Glomerular endothelial cell (primary cell): ENCODE results near the gene SEMA3A. TPM values are rescaled to one million over a fixed set of nuclear protein-coding genes. Genes with fewer than 3 reads are reported as not detected.

Experiments used
- DNase-seq: peaks from one replicate; pipeline ENCODE4 v3.0.0-alpha.2; 2011; ENCODE audit warnings: low read depth, low spot score; ENCODE audit errors: extremely low read depth
- total RNA-seq: library from RNA; depleted of rRNA; stranded (reverse); fragments of >200 nt; gene quantifications from 2 replicates; pipeline ENCODE4 v1.2.3, GENCODE V29; 2015

The SEMA3A gene
- total RNA-seq, 1 donor from 2014 or later = 7.2 TPM

DNA sequence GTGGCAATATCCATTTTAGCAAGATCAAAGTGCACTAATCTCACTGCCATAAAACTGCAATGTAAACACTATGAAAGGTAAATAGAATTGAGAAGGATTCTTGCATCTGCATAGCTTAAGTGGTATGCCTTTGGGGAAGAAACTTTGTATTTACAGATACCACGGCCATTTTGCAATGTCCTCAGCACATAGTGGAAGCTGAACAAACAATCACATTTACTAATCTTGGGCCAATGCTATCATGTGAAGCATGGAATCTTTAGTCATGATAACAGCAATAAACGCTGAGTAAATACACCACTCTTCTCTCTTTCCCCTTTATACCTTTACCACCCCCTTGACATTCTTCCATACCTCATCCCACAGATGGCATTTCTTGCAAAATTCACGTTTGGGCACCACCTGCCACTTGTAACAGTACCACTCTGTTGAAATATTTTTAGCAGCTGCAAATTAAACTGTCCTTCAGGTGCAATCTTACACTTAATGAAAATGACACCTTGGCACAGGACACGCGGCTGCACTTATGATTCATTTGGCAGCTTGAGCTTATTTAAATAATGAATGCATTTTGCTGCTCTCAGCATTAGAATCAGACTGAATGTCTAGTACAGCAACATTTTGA is 171.8 kb downstream of the SEMA3A start:
- DNase-seq = no peak

DNA sequence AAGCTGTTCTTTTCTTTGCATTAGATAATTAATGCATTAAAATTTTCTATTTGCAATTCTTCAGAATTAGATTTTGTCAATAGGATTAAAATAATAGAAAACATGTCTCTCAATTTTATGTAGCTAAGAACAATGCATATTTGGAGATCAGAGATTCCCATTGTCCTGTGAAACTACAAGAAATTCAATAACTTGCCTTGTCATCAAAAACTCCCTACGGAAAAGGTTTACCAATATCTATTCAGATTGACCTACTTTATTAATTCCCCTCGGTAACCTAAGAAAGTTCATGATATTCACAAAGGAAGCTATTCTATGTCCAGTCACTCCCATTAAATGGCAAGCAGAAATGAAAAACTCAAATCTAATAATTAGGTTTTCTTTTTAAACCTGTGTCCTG is 172.6 kb downstream of the SEMA3A start:
- DNase-seq = no peak

GRCh38 chr7:84021292-84021908 is 173.2 kb downstream of the SEMA3A start:
- DNase-seq = no peak

GRCh38 chr7:84017651-84018050 is 176.9 kb downstream of the SEMA3A start:
- DNase-seq = no peak

GRCh38 chr7:84013616-84014240 is 180.9 kb downstream of the SEMA3A start:
- no peak for DNase-seq

GRCh38 chr7:84009782-84010181 is 184.8 kb downstream of the SEMA3A start:
- DNase-seq = no peak

- no peak for DNase-seq
These were observed 185.5 kb downstream of the SEMA3A start for GRCh38 chr7:84009051-84009450.

DNA sequence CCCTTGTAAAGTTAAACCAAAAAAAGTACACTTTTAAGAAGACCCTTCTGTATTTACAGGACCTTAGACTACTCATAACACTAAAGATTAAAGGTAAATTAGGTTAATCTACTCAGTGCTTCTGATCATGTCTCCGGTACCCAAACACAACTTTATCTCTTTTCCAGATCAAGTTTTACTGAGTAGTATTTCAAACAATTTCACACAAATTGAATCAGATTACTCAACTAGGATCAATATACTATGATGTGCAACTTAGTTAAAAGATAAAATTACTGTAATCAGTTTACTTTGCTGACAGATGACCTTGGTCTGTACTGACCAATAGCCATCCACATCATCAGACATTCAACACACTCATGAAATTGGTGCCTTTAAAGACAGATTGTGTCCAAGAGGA is 191.4 kb downstream of the SEMA3A start:
- no peak for DNase-seq

DNA sequence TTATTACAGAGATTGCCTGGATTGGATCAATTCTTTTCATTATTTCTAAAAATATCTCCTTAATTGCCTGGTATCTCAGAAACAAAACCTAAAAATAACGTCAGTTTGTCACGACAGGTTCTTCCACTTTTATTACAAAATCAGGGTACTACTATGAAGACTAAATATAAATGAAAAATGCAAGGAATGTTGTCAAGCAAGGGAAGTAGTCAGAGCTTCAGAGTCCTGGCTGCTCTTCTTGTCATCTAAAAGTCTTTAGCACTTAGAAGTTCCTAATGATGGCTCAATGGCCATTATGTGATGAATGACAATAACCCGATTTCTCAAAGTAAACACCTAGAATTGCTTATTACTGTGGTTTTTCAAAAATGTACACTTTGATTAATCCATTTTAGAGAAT is 192.2 kb downstream of the SEMA3A start:
- no peak for DNase-seq

- no peak for DNase-seq
These were observed 197.7 kb downstream of the SEMA3A start for GRCh38 chr7:83996879-83997278.

GRCh38 chr7:83987764-83988163 is 206.8 kb downstream of the SEMA3A start:
- no peak for DNase-seq

DNA sequence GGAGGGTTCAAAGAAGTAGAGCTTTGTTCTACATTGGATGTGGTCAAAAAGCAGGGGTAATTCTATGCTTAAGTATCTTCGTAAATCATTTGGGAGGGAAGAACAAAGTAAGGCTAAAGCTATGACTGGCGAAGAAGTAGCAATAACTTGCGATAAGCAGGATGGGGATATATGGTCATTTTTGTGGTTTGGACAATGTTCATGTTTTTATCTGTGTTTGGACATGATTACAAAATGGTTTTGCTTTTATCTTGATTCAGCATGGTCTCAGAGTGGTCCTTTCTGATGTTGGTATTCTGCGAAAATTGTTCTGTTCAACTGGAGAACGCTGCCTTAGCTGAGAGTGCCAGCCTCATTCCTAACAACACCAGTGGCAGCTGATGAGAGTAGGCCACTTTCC is 208.8 kb downstream of the SEMA3A start:
- DNase-seq = no peak

- no peak for DNase-seq
These were observed 210.0 kb downstream of the SEMA3A start for GRCh38 chr7:83984591-83984990.

GRCh38 chr7:83984076-83984475 is 210.5 kb downstream of the SEMA3A start:
- no peak for DNase-seq

GRCh38 chr7:83983606-83984005 is 211.0 kb downstream of the SEMA3A start:
- no peak for DNase-seq

DNA sequence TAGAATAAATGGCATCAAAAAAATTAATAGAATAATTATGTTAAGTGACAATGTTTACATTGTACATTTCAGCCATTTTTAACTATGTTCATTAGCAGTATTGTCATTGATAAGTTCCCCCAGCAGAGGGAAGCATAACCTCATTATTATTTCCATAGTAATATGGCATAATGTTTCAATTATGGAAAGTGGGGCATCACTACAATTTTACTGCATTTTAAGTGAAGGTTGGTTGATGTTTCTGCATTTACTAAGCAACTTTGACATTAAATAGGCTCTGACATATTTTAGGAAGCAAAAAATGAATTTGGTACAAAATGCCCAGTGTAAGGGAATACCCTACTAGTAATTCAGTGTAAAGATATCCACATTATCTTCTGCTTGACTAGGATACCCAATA is 218.3 kb downstream of the SEMA3A start:
- peak; percentile 20 for DNase-seq

- DNase-seq = no peak
These were observed 224.5 kb downstream of the SEMA3A start for GRCh38 chr7:83970081-83970480.

DNA sequence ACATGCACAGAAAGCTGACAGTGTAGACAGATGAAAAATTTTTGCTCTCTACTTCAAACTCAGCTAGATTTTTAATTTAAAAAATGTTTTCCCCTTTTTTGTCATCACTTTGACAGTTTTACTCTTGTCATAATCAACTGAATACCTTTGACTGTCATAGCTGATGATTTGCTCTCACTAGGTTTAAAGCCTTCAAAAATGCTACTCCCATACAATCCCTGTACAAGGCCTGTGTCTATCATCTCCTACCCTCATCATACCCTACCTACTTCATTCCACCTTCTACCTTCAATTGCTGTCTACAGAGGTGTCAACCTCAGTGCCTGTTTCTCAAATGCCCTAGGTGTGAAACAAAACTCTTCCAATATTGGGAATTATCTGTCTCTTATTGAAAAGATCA is 230.3 kb downstream of the SEMA3A start:
- DNase-seq = no peak

- no peak for DNase-seq
These were observed 237.3 kb downstream of the SEMA3A start for GRCh38 chr7:83957333-83957732.

- DNase-seq = no peak
These were observed 238.5 kb downstream of the SEMA3A start for GRCh38 chr7:83956104-83956503.

- no peak for DNase-seq
These were observed 242.4 kb downstream of the SEMA3A start for GRCh38 chr7:83952236-83952635.

- no peak for DNase-seq
These were observed 247.3 kb downstream of the SEMA3A start for GRCh38 chr7:83947260-83947659.
